Measurements from ENCODE around the gene NUMBL. TPM values are rescaled to one million over a fixed set of nuclear protein-coding genes. Genes with fewer than 3 reads are reported as not detected.

The NUMBL gene
- total and polyA plus RNA-seq, 2 of the 13 experiments (the other 11 are each of a cell fraction or from before 2014, with no cell fraction given): 0.49 to 2.3 TPM

DNA sequence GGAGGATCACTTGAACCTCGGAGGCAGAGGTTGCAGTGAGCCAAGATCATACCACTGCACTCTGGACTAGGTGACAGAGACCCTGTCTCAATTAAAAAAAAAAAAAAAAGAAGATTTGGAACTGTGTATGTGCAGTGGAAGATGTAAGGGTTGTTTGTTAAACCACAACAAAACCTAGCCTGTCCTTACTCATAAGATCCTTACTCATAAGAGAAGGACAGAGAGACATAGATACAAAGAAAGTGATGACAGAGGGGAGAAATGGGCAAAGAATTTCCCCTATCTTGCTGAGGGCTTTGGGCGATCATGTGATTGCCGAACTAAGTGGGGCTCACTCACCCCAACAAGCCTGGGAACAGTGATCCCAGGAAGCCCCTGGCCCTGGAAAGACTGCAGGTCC lies 34.4 kb upstream of the NUMBL start:
- H3K79me2 ChIP-seq (ENCODE audit: insufficient read depth, low read length): peaks cover 31% of the 10 kb centered on the region
- BruUV-seq (replicated peaks): no TSS peak
- peaks cover 12 to 54% of the 10 kb centered on the region in 2 experiments; a peak in 4 of 5 replicates for H3K36me3 ChIP-seq (replicated peaks in 1 of 2; ENCODE audit: control insufficient read depth in 1 of 2, insufficient read depth in 2 of 2, low read length in 2 of 2)
- H3K4me2 ChIP-seq (ENCODE audit: low read depth, low read length): no peak overlapping the region
- peaks cover 28% of the 10 kb centered on the region for H3K4me1 ChIP-seq (ENCODE audit: insufficient read depth, low read length)
- no peak overlapping the region for H3K4me3 ChIP-seq (replicated peaks in 1 of 3; ENCODE audit: insufficient read depth in 1 of 3, low read depth in 2 of 3, low read length in 3 of 3)
- no peak for TF ChIP-seq CEBPG (CRISPR knock-in tag; IDR thresholded peaks at IDR 0.05)
- no peak for TF ChIP-seq ZIK1 (CRISPR knock-in tag; IDR thresholded peaks at IDR 0.05; ENCODE audit: borderline replicate concordance, low read depth)
- no peak for TF ChIP-seq TGIF2 (CRISPR knock-in tag; IDR thresholded peaks at IDR 0.05)
- no peak for TF ChIP-seq PHB2 (IDR thresholded peaks at IDR 0.05; ENCODE audit: partially characterized antibody)
- TF ChIP-seq, protein P1, sequence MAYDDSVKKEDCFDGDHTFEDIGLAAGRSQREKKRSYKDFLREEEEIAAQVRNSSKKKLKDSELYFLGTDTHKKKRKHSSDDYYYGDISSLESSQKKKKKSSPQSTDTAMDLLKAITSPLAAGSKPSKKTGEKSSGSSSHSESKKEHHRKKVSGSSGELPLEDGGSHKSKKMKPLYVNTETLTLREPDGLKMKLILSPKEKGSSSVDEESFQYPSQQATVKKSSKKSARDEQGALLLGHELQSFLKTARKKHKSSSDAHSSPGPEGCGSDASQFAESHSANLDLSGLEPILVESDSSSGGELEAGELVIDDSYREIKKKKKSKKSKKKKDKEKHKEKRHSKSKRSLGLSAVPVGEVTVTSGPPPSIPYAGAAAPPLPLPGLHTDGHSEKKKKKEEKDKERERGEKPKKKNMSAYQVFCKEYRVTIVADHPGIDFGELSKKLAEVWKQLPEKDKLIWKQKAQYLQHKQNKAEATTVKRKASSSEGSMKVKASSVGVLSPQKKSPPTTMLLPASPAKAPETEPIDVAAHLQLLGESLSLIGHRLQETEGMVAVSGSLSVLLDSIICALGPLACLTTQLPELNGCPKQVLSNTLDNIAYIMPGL (CRISPR knock-in tag; IDR thresholded peaks at IDR 0.05; ENCODE audit: borderline replicate concordance in 1 of 2, low read depth in 1 of 2): no peak
- TF ChIP-seq AKAP8 (CRISPR knock-in tag; IDR thresholded peaks at IDR 0.05): no peak
- TF ChIP-seq TCF7L2 (IDR thresholded peaks at IDR 0.05; ENCODE audit: low read depth, low read length): no peak
- TF ChIP-seq NFYC (CRISPR knock-in tag; IDR thresholded peaks at IDR 0.05): no peak
- no peak for TF ChIP-seq FOSL1 (CRISPR knock-in tag; IDR thresholded peaks at IDR 0.05; ENCODE audit: borderline replicate concordance)
- TF ChIP-seq, protein P2, sequence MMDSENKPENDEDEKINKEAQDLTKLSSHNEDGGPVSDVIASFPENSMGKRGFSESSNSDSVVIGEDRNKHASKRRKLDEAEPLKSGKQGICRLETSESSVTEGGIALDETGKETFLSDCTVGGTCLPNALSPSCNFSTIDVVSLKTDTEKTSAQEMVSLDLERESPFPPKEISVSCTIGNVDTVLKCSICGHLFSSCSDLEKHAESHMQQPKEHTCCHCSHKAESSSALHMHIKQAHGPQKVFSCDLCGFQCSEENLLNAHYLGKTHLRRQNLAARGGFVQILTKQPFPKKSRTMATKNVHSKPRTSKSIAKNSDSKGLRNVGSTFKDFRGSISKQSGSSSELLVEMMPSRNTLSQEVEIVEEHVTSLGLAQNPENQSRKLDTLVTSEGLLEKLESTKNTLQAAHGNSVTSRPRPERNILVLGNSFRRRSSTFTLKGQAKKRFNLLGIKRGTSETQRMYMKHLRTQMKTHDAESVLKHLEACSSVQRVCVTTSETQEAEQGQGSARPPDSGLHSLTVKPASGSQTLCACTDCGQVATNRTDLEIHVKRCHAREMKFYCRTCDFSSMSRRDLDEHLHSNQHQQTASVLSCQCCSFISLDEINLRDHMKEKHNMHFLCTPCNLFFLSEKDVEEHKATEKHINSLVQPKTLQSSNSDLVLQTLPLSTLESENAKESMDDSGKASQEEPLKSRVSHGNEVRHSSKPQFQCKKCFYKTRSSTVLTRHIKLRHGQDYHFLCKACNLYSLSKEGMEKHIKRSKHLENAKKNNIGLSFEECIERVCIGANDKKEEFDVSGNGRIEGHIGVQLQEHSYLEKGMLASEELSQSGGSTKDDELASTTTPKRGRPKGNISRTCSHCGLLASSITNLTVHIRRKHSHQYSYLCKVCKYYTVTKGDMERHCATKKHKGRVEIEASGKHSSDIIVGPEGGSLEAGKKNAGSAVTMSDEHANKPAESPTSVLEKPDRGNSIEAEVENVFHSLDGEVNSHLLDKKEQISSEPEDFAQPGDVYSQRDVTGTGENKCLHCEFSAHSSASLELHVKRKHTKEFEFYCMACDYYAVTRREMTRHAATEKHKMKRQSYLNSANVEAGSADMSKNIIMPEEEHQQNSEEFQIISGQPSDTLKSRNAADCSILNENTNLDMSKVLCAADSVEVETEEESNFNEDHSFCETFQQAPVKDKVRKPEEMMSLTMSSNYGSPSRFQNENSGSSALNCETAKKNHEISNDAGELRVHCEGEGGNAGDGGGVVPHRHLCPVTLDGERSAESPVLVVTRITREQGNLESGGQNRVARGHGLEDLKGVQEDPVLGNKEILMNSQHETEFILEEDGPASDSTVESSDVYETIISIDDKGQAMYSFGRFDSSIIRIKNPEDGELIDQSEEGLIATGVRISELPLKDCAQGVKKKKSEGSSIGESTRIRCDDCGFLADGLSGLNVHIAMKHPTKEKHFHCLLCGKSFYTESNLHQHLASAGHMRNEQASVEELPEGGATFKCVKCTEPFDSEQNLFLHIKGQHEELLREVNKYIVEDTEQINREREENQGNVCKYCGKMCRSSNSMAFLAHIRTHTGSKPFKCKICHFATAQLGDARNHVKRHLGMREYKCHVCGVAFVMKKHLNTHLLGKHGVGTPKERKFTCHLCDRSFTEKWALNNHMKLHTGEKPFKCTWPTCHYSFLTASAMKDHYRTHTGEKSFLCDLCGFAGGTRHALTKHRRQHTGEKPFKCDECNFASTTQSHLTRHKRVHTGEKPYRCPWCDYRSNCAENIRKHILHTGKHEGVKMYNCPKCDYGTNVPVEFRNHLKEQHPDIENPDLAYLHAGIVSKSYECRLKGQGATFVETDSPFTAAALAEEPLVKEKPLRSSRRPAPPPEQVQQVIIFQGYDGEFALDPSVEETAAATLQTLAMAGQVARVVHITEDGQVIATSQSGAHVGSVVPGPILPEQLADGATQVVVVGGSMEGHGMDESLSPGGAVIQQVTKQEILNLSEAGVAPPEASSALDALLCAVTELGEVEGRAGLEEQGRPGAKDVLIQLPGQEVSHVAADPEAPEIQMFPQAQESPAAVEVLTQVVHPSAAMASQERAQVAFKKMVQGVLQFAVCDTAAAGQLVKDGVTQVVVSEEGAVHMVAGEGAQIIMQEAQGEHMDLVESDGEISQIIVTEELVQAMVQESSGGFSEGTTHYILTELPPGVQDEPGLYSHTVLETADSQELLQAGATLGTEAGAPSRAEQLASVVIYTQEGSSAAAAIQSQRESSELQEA (CRISPR knock-in tag; IDR thresholded peaks at IDR 0.05; ENCODE audit: not compliant biosample characterization): no peak
- TF ChIP-seq ZNF207 (IDR thresholded peaks at IDR 0.05; ENCODE audit: borderline replicate concordance): no peak
- TF ChIP-seq ZFY (CRISPR knock-in tag; IDR thresholded peaks at IDR 0.05): no peak
- no peak for TF ChIP-seq FOXJ3 (CRISPR knock-in tag; IDR thresholded peaks at IDR 0.05; ENCODE audit: borderline replicate concordance)
- ATAC-seq (no peak), FAIRE-seq (no peak), DNase-seq (ENCODE audit: low spot score) (no peak)
- no peaks in the 10 kb centered on the region for H4K20me1 ChIP-seq (ENCODE audit: insufficient read depth, low read length)
- no peak overlapping the region for H2AFZ ChIP-seq (ENCODE audit: low read length)
- no peaks in the 10 kb centered on the region for H3K9me3 ChIP-seq (ENCODE audit: low read length)
- H3K9ac ChIP-seq (ENCODE audit: insufficient read depth, low read depth, low read length): no peak overlapping the region
- ChIA-PET CTCF (ENCODE audit: low intra/inter-chr PET ratio, low total read pairs) (no interaction called here), POLR2A (interaction anchor here (0.6 kb wide), 1 partner anchor 30 kb away, joined by 3 read pairs; no protein-coding TSS in a partner anchor)
- intact Hi-C loops (cut with micrococcal nuclease; ENCODE audit: unreplicated experiment) (no loop called here), in situ Hi-C loops (cut with HindIII; ENCODE audit: extremely low pct_ligation_motif_present, low pct_unique_long_range_greater_than_20kb) (no loop called here)
- WGBS (ENCODE audit: low lambda C conversion rate): 100% methylated on average over 3 of the region's 3 CpGs
- H3K27me3 ChIP-seq (ENCODE audit: control insufficient read depth in 1 of 2, insufficient read depth in 2 of 2, low read length in 2 of 2): no peaks in the 10 kb centered on the region
- no peak overlapping the region for H3K27ac ChIP-seq (ENCODE audit: extremely low read length, insufficient read depth, low read length)

Data from HepG2 (cell line).